GM12878 (cell line): ENCODE results near the gene PAFAH2. TPM values are rescaled to one million over a fixed set of nuclear protein-coding genes. Genes with fewer than 3 reads are reported as not detected.

Experiments
- ATAC-seq: fragments of 200-7000 bp; cut with Tn5 transposase; 3 replicates; pipeline ENCODE4 v1.9.1; 2020; ENCODE audit warnings: mild to moderate bottlenecking, moderate library complexity
- BruUV-seq: library from RNA; stranded (reverse); fragments of 400-500 nt; replicated peaks from 2 replicates; lab custom pipeline; 2021; lab: Mats Ljungman, UMichigan
- CTCF ChIA-PET: fragments of 300-600 bp; sonication (Branson Sonifier 250); formaldehyde crosslinking; extraction: SDS; loops from one replicate; lab custom pipeline; 2021; ENCODE audit warnings: inconsistent platforms; lab: Yijun Ruan, JAX
- POLR2A ChIA-PET: fragments of 350-600 bp; formaldehyde crosslinking; extraction: SDS; loops from one replicate; lab custom pipeline; 2021; ENCODE audit warnings: inconsistent platforms; lab: Charles Lee
- RAD21 ChIA-PET: fragments of 300-600 bp; sonication (Branson Sonifier 250); formaldehyde crosslinking; loops from one replicate; lab custom pipeline; 2023; ENCODE audit warnings: antibody characterized with exemption; ENCODE audit not compliant: unreplicated experiment; lab: Charles Lee
- SMC1A ChIA-PET: fragments of 300-600 bp; sonication (Branson Sonifier 250); formaldehyde crosslinking; loops from one replicate; lab custom pipeline; 2023; ENCODE audit not compliant: unreplicated experiment, uncharacterized antibody; lab: Charles Lee
- DNase-seq: peaks from one replicate; pipeline ENCODE4 v3.0.0-alpha.2; 2011; ENCODE audit warnings: low read depth, low spot score
- FAIRE-seq: peaks from 3 replicates; lab custom pipeline; 2011; peaks lifted over from hg19 to GRCh38; lab: Jason Lieb, UNC
- H2AFZ ChIP-seq: 2 replicates; pipeline ENCODE4 v1.6.0; 2011; ENCODE audit warnings: low read depth, low read length, control low read depth; ENCODE audit not compliant: control insufficient read depth
- H3K27ac ChIP-seq: 2 replicates; pipeline ENCODE4 v1.5.1; 2011; ENCODE audit warnings: control low read depth; ENCODE audit not compliant: control insufficient read depth, insufficient read depth
- H3K27me3 ChIP-seq, 2 experiments: replicated peaks in 1 of 2; 2 replicates each; pipeline versions ENCODE4 v1.6.0 to v1.6.1; 2011; ENCODE audit warnings: low read length in 1 of 2; ENCODE audit not compliant: control insufficient read depth in 2 of 2, insufficient read depth in 2 of 2
- H3K36me3 ChIP-seq, 2 experiments: 2 replicates each; pipeline ENCODE4 v1.5.1; 2011; ENCODE audit warnings: low read length in 1 of 2; ENCODE audit not compliant: control insufficient read depth in 2 of 2, insufficient read depth in 2 of 2
- H3K4me1 ChIP-seq: 2 replicates; pipeline ENCODE4 v1.6.1; 2011; ENCODE audit warnings: mild to moderate bottlenecking, low read length, moderate library complexity, mixed read lengths; ENCODE audit not compliant: control insufficient read depth, insufficient read depth
- H3K4me2 ChIP-seq: 2 replicates; pipeline ENCODE4 v1.6.0; 2011; ENCODE audit warnings: control low read depth; ENCODE audit not compliant: control insufficient read depth, insufficient read depth
- H3K4me3 ChIP-seq: fragments of 200-600 bp; sonication (generic); 2 replicates; pipeline ENCODE4 v1.5.1; 2016
- H3K79me2 ChIP-seq: 2 replicates; pipeline ENCODE4 v1.6.0; 2011; ENCODE audit warnings: low read length; ENCODE audit not compliant: control insufficient read depth, insufficient read depth
- H3K9ac ChIP-seq: 2 replicates; pipeline ENCODE4 v1.8.0; 2011; ENCODE audit warnings: low read length, control low read depth, mixed read lengths; ENCODE audit not compliant: control insufficient read depth, insufficient read depth
- H3K9me3 ChIP-seq: replicated peaks from 3 replicates; pipeline ENCODE4 v1.5.1; 2011; ENCODE audit warnings: mild to moderate bottlenecking, low read length; ENCODE audit not compliant: control insufficient read depth, insufficient read depth
- H4K20me1 ChIP-seq: 2 replicates; pipeline ENCODE4 v1.6.0; 2011; ENCODE audit not compliant: control insufficient read depth, insufficient read depth
- ATF2 ChIP-seq: IDR thresholded peaks from 2 replicates; pipeline ENCODE4 v1.6.1; 2012; ENCODE audit warnings: low read length, inconsistent platforms
- BMI1 ChIP-seq: fragments of 450-650 bp; IDR thresholded peaks from 2 replicates; pipeline ENCODE4 v1.6.1; 2016; ENCODE audit warnings: mild to moderate bottlenecking, moderate library complexity, borderline replicate concordance
- E2F4 ChIP-seq: IDR thresholded peaks from 2 replicates; pipeline ENCODE4 v1.6.1; 2012; ENCODE audit warnings: low read depth, low read length, improper control_type of control experiment
- EGR1 ChIP-seq, 2 experiments: IDR thresholded peaks; 1 replicate in 1 of 2; 2 replicates in 1 of 2; pipeline ENCODE4 v1.6.1; 2011 to 2012; ENCODE audit warnings: low read depth in 2 of 2, low read length in 2 of 2, borderline replicate concordance in 1 of 2, mild to moderate bottlenecking in 1 of 2, moderate library complexity in 1 of 2
- ELK1 ChIP-seq: IDR thresholded peaks from 2 replicates; pipeline ENCODE4 v1.6.1; 2012; ENCODE audit warnings: low read depth, low read length, improper control_type of control experiment
- NFIC ChIP-seq: IDR thresholded peaks from 2 replicates; pipeline ENCODE4 v1.6.1; 2012; ENCODE audit warnings: low read depth, mild to moderate bottlenecking, inconsistent platforms, low read length, moderate library complexity
- NFXL1 ChIP-seq: fragments of 450-650 bp; IDR thresholded peaks from 2 replicates; pipeline ENCODE4 v1.6.1; 2017; ENCODE audit warnings: antibody characterized with exemption, mild to moderate bottlenecking, borderline replicate concordance
- PAX8 ChIP-seq: fragments of 450-650 bp; IDR thresholded peaks from 2 replicates; pipeline ENCODE4 v1.6.1; 2017; ENCODE audit warnings: mild to moderate bottlenecking, moderate library complexity
- POLR2A ChIP-seq: IDR thresholded peaks from 2 replicates; pipeline ENCODE4 v1.6.1; 2011; ENCODE audit warnings: low read depth, mild to moderate bottlenecking, low read length
- POLR2AphosphoS2 ChIP-seq: IDR thresholded peaks from 2 replicates; pipeline ENCODE4 v1.6.1; 2011; ENCODE audit warnings: low read depth, mild to moderate bottlenecking, low read length, improper control_type of control experiment, moderate library complexity
- TARDBP ChIP-seq: IDR thresholded peaks from 2 replicates; pipeline ENCODE4 v1.6.1; 2016; ENCODE audit warnings: borderline replicate concordance
- ZBTB4 ChIP-seq: fragments of 450-650 bp; formaldehyde crosslinking; IDR thresholded peaks from 2 replicates; pipeline ENCODE4 v1.4.0; 2022; ENCODE audit warnings: mild to moderate bottlenecking, moderate library complexity
- ZNF687 ChIP-seq: fragments of 450-650 bp; IDR thresholded peaks from 2 replicates; pipeline ENCODE4 v1.6.1; 2017; ENCODE audit warnings: mild to moderate bottlenecking, moderate library complexity
- WGBS: methylation state at CpG from one replicate; pipeline ENCODE4 v1.1.6; 2016; ENCODE audit warnings: low lambda C conversion rate; ENCODE audit not compliant: insufficient replicate concordance, insufficient coverage; ENCODE audit errors: missing lambda C conversion rate; 5-methylcytosine and 5-hydroxymethylcytosine counted together
- in situ Hi-C: fragments of 300-500 bp; cut with MboI; formaldehyde crosslinking; loops from 9 replicates; pipeline ENCODE4 v1.14.3; 2018; ENCODE audit warnings: mixed read lengths
- intact Hi-C: fragments of 100-400 bp; cut with micrococcal nuclease; formaldehyde crosslinking; loops from one replicate; pipeline ENCODE4 v1.14.2; 2022; ENCODE audit not compliant: unreplicated experiment
- polyA plus RNA-seq, 11 experiments: library from polyadenylated mRNA; depleted of rRNA in 4 of 11; unstranded in 6 of 11; stranded (reverse) in 5 of 11; fragments of >200 nt; fragmentation: Nextera tagmentation in 4 of 11; fragmentation: Illumina TruSeq in 1 of 11; extraction: Ambion mirVana in 4 of 11; extraction: Trizol in 1 of 11; gene quantifications; 1 replicate in 1 of 11; 2 replicates in 10 of 11; pipeline versions ENCODE4 v1.2.1 to v1.2.3, GENCODE V29; 2011 to 2016; ENCODE audit warnings: inconsistent platforms in 2 of 11, missing spikeins in 2 of 11, low read depth in 1 of 11
- total RNA-seq, 4 experiments: library from RNA; depleted of rRNA in 3 of 4; stranded (reverse); fragments of >200 nt in 3 of 4; fragmentation: Illumina TruSeq in 1 of 4; extraction: Trizol in 1 of 4; gene quantifications; 2 replicates each; pipeline versions ENCODE4 v1.2.1 to v1.2.3, GENCODE V29; 2013 to 2021

PAFAH2 gene
- total and polyA plus RNA-seq, 10 of the 15 experiments (the other 5 are each of a cell fraction or from before 2014, with no cell fraction given), result 3.0 to 9.5 (median 6.5) TPM

- ATAC-seq (peak; percentile 36; the same call in 2 of the 3 replicates), FAIRE-seq (no peak), DNase-seq (no peak)
- H4K20me1 ChIP-seq, result no peaks in the 10 kb centered on the region
- no peaks in the 10 kb centered on the region for H3K79me2 ChIP-seq
- no peaks in the 10 kb centered on the region for H3K4me1 ChIP-seq
- H3K4me2 ChIP-seq, result no peak overlapping the region
- no peaks in the 10 kb centered on the region; the same call in 2 of the 3 replicates for H3K9me3 ChIP-seq
- CTCF ChIA-PET, result interaction anchor here (0.9 kb wide), 1 partner anchor 43 kb away, joined by 3 read pairs; no protein-coding TSS in a partner anchor
- intact Hi-C loops (no loop called here), in situ Hi-C loops (no loop called here)
- no TSS peak for BruUV-seq
- no peaks in the 10 kb centered on the region for H3K36me3 ChIP-seq
- no peaks in the 10 kb centered on the region; a peak in 1 of 4 replicates for H3K27me3 ChIP-seq
- RAD21 ChIA-PET, result no interaction called here
- H3K4me3 ChIP-seq, result no peak overlapping the region
- 48% methylated on average over 3 of the region's 3 CpGs for WGBS
- POLR2A ChIA-PET, result interaction anchor here (0.9 to 1.1 kb wide), 2 partner anchors 9 to 37 kb away, joined by 3 to 7 read pairs; no protein-coding TSS in a partner anchor
- H3K27ac ChIP-seq, result no peak overlapping the region
- no peak overlapping the region for H3K9ac ChIP-seq
- H2AFZ ChIP-seq, result no peak overlapping the region
- SMC1A ChIA-PET, result interaction anchor here (0.8 to 1.0 kb wide), 2 partner anchors 10 to 14 kb away, joined by 3 read pairs; no protein-coding TSS in a partner anchor
- TF ChIP-seq NFIC (no peak), E2F4 (no peak), EGR1 (IDR thresholded peaks at IDR 0.05; ENCODE audit: borderline replicate concordance in 1 of 2, low read depth in 2 of 2, low read length in 2 of 2) (no peak), NFXL1 (no peak), POLR2AphosphoS2 (no peak), ZBTB4 (CRISPR knock-in tag) (no peak), TARDBP (no peak), BMI1 (no peak), PAX8 (no peak), ATF2 (no peak), POLR2A (no peak), ZNF687 (no peak), ELK1 (no peak)
Measured at GRCh38 chr1:25944986-25945385, 52.9 kb downstream of the PAFAH2 start.
